ENCODE measurements around the gene CD63. TPM values are rescaled to one million over a fixed set of nuclear protein-coding genes. Genes with fewer than 3 reads are reported as not detected.

The CD63 gene
- total RNA-seq, 1 experiment from 2014 or later: 552 TPM

DNA sequence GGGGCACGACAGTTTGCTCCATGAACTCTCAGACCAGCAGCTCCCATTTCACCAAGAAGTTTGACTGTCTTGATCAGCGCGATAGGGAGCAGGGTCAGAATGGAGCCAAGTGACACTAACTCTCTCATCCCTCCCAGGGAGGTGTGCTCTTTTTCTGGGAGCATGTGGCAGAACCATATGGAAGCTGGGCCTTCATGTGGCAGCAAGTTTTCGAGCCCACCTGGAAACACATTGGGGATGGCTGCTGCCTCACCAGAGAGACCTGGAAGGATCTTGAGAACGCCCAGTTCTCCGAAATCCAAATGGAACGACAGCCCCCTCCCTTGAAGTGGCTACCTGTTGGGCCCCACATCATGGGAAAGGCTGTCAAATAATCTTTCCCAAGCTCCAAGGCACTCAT is 45.1 kb downstream of the CD63 start:
- ChIA-PET POLR2A (no interaction called here), CTCF (interaction anchor here (0.6 to 0.9 kb wide), 3 partner anchors 29 to 68 kb away, joined by 3 to 4 read pairs (median 4); no protein-coding TSS in a partner anchor)
- H3K4me1 Mint-ChIP-seq (ENCODE audit: insufficient read depth, unreplicated experiment): peaks cover 9% of the 10 kb centered on the region
- no peak overlapping the region for H3K27ac Mint-ChIP-seq (ENCODE audit: low read depth, unreplicated experiment)
- no TSS peak for BruUV-seq (replicated peaks)
- no peaks in the 10 kb centered on the region for H3K9me3 Mint-ChIP-seq (ENCODE audit: unreplicated experiment)
- no peaks in the 10 kb centered on the region for H3K36me3 Mint-ChIP-seq (ENCODE audit: insufficient read depth, unreplicated experiment)
- no peak overlapping the region for H3K4me3 Mint-ChIP-seq (ENCODE audit: unreplicated experiment)
- DNase-seq (ENCODE audit: unreplicated experiment): no peak
- TF ChIP-seq, protein P1, sequence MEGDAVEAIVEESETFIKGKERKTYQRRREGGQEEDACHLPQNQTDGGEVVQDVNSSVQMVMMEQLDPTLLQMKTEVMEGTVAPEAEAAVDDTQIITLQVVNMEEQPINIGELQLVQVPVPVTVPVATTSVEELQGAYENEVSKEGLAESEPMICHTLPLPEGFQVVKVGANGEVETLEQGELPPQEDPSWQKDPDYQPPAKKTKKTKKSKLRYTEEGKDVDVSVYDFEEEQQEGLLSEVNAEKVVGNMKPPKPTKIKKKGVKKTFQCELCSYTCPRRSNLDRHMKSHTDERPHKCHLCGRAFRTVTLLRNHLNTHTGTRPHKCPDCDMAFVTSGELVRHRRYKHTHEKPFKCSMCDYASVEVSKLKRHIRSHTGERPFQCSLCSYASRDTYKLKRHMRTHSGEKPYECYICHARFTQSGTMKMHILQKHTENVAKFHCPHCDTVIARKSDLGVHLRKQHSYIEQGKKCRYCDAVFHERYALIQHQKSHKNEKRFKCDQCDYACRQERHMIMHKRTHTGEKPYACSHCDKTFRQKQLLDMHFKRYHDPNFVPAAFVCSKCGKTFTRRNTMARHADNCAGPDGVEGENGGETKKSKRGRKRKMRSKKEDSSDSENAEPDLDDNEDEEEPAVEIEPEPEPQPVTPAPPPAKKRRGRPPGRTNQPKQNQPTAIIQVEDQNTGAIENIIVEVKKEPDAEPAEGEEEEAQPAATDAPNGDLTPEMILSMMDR (IDR thresholded peaks at IDR 0.05; ENCODE audit: unreplicated experiment): no peak
- intact Hi-C loops (cut with micrococcal nuclease): no loop called here
- H3K27me3 Mint-ChIP-seq (ENCODE audit: insufficient read depth, unreplicated experiment): peaks cover 30% of the 10 kb centered on the region

DNA sequence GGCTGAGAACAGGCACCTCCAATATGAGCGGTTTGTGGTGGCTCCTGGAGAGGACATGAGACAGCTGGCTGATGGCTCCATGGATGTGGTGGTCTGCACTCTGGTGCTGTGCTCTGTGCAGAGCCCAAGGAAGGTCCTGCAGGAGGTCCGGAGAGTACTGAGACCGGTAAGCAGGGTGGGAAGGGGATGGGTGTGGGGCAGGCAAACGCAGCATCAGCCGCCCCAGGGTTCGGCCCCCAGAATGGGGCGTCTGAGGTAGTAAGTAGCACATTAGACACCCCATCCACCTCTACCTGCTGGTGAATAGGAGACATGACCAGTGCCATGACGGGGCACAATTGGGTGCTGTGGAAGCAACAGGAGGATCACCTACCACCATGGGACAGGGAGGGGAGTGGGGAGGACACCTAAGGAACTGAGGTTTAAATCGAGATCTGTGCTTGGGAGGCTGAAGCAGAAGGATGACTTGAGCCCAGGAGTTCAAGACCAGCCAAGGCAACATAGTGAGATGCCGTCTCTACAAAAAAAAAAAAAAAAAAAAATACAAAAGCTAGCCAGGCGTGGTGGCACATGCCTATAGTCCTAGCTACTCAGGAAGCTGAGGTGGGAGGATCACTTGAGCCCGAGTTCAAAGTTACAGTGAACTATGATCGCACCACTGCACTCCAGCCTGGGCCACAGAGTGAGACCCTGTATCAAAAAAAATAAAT is 46.6 kb downstream of the CD63 start:
- H3K4me3 Mint-ChIP-seq (ENCODE audit: unreplicated experiment): no peak overlapping the region
- CTCF ChIA-PET: interaction anchor here (0.8 to 1.2 kb wide), 2 partner anchors 9 to 15 kb away, joined by 3 to 4 read pairs; no protein-coding TSS in a partner anchor
- POLR2A ChIA-PET: interaction anchor here (0.7 kb wide), 1 partner anchor 34 kb away, joined by 3 read pairs; the partner anchor contains the start of gene BLOC1S1
- intact Hi-C loops (cut with micrococcal nuclease): no loop called here
- no peaks in the 10 kb centered on the region for H3K9me3 Mint-ChIP-seq (ENCODE audit: unreplicated experiment)
- no peak overlapping the region for H3K27ac Mint-ChIP-seq (ENCODE audit: low read depth, unreplicated experiment)
- no TSS peak for BruUV-seq (replicated peaks)
- TF ChIP-seq, protein P1 (IDR thresholded peaks at IDR 0.05; ENCODE audit: unreplicated experiment): no peak
- no peak for DNase-seq (ENCODE audit: unreplicated experiment)
- peaks cover 25% of the 10 kb centered on the region for H3K27me3 Mint-ChIP-seq (ENCODE audit: insufficient read depth, unreplicated experiment)
- no peaks in the 10 kb centered on the region for H3K36me3 Mint-ChIP-seq (ENCODE audit: insufficient read depth, unreplicated experiment)
- peaks cover 9% of the 10 kb centered on the region for H3K4me1 Mint-ChIP-seq (ENCODE audit: insufficient read depth, unreplicated experiment)

DNA sequence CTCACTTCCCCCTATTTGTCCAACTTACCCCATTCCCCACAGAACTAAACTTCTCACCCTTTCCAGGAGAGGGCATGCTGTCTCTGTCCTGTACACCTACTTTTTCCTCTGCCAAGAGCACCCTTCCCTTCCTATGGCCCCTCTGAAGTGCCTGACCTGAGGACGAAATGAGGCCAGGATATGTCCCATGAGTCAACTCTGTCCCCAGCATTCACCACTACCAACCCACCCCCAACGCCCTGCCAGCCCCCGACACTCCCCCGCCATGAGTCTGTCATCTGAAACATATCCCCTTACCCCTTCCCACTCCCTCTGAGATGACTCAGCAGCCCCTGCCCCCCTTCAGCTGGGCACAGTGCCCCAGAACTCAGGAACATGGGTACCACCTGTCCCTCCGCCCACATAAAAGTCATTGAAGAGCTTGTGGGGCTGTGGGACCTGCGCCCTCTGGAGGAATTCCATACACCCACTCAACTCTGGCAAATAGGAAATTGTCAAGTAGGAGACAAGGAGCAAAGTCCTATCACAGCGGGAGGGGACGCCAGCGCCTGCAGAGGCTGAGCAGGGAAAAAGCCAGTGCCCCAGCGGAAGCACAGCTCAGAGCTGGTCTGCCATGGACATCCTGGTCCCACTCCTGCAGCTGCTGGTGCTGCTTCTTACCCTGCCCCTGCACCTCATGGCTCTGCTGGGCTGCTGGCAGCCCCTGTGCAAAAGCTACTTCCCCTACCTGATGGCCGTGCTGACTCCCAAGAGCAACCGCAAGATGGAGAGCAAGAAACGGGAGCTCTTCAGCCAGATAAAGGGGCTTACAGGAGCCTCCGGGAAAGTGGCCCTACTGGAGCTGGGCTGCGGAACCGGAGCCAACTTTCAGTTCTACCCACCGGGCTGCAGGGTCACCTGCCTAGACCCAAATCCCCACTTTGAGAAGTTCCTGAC is 47.4 kb downstream of the CD63 start:
- Mint-ChIP-seq H3K27ac (ENCODE audit: low read depth, unreplicated experiment) (no peak overlapping the region), H3K4me3 (ENCODE audit: unreplicated experiment) (no peak overlapping the region), H3K36me3 (ENCODE audit: insufficient read depth, unreplicated experiment) (no peaks in the 10 kb centered on the region), H3K9me3 (ENCODE audit: unreplicated experiment) (no peaks in the 10 kb centered on the region), H3K27me3 (ENCODE audit: insufficient read depth, unreplicated experiment) (peaks cover 25% of the 10 kb centered on the region), H3K4me1 (ENCODE audit: insufficient read depth, unreplicated experiment) (peaks cover 9% of the 10 kb centered on the region)
- ChIA-PET POLR2A (interaction anchor here (0.7 kb wide), 1 partner anchor 34 kb away, joined by 3 read pairs; the partner anchor contains the start of gene BLOC1S1), CTCF (interaction anchor here (0.6 to 1.2 kb wide), 4 partner anchors 8 to 358 kb away, joined by 3 to 4 read pairs (median 3); partner anchors contain the start of gene OR10P1)
- peak; percentile 75 for DNase-seq (ENCODE audit: unreplicated experiment)
- TF ChIP-seq, protein P1 (IDR thresholded peaks at IDR 0.05; ENCODE audit: unreplicated experiment): peak; percentile 37
- BruUV-seq (replicated peaks): no TSS peak
- intact Hi-C loops (cut with micrococcal nuclease): loop anchor here (1.0 to 2.0 kb wide), 3 partner anchors 40 to 55 kb away; partner anchors contain the start of gene CD63

DNA sequence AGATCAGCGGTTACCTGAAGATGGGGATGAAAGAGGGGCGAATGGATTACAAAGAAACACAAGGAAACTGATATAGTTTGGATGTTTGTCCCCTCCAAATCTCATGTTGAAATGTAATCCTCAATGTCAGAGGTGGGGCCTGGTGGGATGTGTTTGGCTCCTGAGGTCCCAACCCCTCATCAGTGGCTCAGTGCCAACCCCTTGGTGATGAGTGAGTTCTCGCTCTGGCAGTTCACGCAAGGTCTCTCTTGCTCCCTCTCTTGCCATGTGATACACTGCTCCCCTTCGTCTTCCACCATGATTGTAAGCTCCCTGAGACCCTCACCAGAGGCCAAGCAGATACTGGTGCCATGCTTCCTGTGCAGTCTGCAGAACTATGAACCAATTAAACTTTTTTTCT is 49.1 kb downstream of the CD63 start:
- H3K27me3 Mint-ChIP-seq (ENCODE audit: insufficient read depth, unreplicated experiment): peaks cover 11% of the 10 kb centered on the region
- POLR2A ChIA-PET: no interaction called here

More for the DNA sequence above, 49.1 kb downstream of the CD63 start:
- TF ChIP-seq, protein P1 (IDR thresholded peaks at IDR 0.05; ENCODE audit: unreplicated experiment): no peak
- Mint-ChIP-seq H3K9me3 (ENCODE audit: unreplicated experiment) (no peaks in the 10 kb centered on the region), H3K27ac (ENCODE audit: low read depth, unreplicated experiment) (no peak overlapping the region), H3K36me3 (ENCODE audit: insufficient read depth, unreplicated experiment) (no peaks in the 10 kb centered on the region), H3K4me3 (ENCODE audit: unreplicated experiment) (no peak overlapping the region), H3K4me1 (ENCODE audit: insufficient read depth, unreplicated experiment) (peaks cover 14% of the 10 kb centered on the region)
- no TSS peak for BruUV-seq (replicated peaks)
- no peak for DNase-seq (ENCODE audit: unreplicated experiment)
- intact Hi-C loops (cut with micrococcal nuclease): loop anchor here (2.0 kb wide), 2 partner anchors 49 to 57 kb away; partner anchors contain the start of gene CD63
- CTCF ChIA-PET: no interaction called here

Measured in MCF 10A (cell line).